Skeletal muscle satellite cell (primary cell): ENCODE data around the gene ANLN.
"Not testable (repeated sequence)": the region's sequence is repeated elsewhere in the genome, so short reads cannot be mapped to it uniquely, and the experiment has no call there.

Experiments used
- H3K27me3 ChIP-seq: 2 replicates; pipeline ENCODE4 v1.7.0; 2013; ENCODE audit warnings: low read length; ENCODE audit not compliant: control insufficient read depth, insufficient read depth
- H3K36me3 ChIP-seq: 2 replicates; pipeline ENCODE4 v1.7.0; 2013; ENCODE audit warnings: mild to moderate bottlenecking, control low read depth, low read length; ENCODE audit not compliant: insufficient read depth
- H3K4me1 ChIP-seq: 2 replicates; pipeline ENCODE4 v1.7.0; 2013; ENCODE audit warnings: low read length; ENCODE audit not compliant: control insufficient read depth, insufficient read depth
- H3K4me2 ChIP-seq: 2 replicates; pipeline ENCODE4 v1.7.0; 2013; ENCODE audit warnings: mild to moderate bottlenecking, low read length
- H3K4me3 ChIP-seq: 2 replicates; pipeline ENCODE4 v1.7.0; 2013; ENCODE audit warnings: low read length
- H3K9ac ChIP-seq: 2 replicates; pipeline ENCODE4 v1.7.0; 2013; ENCODE audit warnings: mild to moderate bottlenecking, low read depth, low read length, moderate library complexity
- H3K9me3 ChIP-seq: replicated peaks from 2 replicates; pipeline ENCODE4 v1.7.0; 2013; ENCODE audit warnings: mild to moderate bottlenecking, control low read depth, low read length

The ANLN gene

GRCh38 chr7:36453769-36454168 is 64.1 kb downstream of the ANLN start:
- Histone ChIP-seq H3K4me1 (peaks cover 6% of the 10 kb centered on the region), H3K9ac (no peak overlapping the region), H3K4me2 (no peak overlapping the region), H3K27me3 (no peaks in the 10 kb centered on the region), H3K9me3 (no peaks in the 10 kb centered on the region), H3K4me3 (no peak overlapping the region), H3K36me3 (peaks cover 40% of the 10 kb centered on the region)

DNA sequence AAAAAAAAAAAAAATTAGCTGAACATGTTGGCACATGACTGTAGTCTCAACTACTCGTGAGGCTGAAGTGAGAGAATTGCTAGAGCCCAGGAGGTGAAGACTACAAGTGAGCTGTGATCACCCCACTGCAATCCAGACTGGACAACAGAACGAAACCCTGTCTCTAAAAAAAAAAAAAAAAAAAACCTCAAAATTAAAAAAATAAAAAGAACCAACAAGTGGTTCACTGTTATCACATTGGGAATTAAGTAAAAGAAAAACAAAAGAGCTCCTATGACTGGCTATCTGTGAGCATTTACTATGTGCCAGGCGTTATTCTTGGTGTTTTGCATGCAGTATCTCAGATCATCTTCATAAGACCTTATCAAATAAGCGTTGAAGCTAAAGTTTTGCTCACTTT is 66.0 kb downstream of the ANLN start:
- Histone ChIP-seq H3K4me3 (no peak overlapping the region), H3K4me1 (no peaks in the 10 kb centered on the region)

GRCh38 chr7:36456138-36456537 is 66.5 kb downstream of the ANLN start:
- H3K9ac ChIP-seq, result no peak overlapping the region
- no peak overlapping the region for H3K4me2 ChIP-seq
- no peaks in the 10 kb centered on the region for H3K4me1 ChIP-seq
- no peaks in the 10 kb centered on the region for H3K27me3 ChIP-seq
- H3K9me3 ChIP-seq, result no peaks in the 10 kb centered on the region
- H3K4me3 ChIP-seq, result no peak overlapping the region
- H3K36me3 ChIP-seq, result peaks cover 22% of the 10 kb centered on the region

More for the DNA sequence above, 66.0 kb downstream of the ANLN start:
- no peaks in the 10 kb centered on the region for H3K9me3 ChIP-seq
- peaks cover 27% of the 10 kb centered on the region for H3K36me3 ChIP-seq
- no peaks in the 10 kb centered on the region for H3K27me3 ChIP-seq
- no peak overlapping the region for H3K9ac ChIP-seq
- no peak overlapping the region for H3K4me2 ChIP-seq

- Histone ChIP-seq H3K27me3 (no peaks in the 10 kb centered on the region), H3K9me3 (no peaks in the 10 kb centered on the region), H3K4me1 (no peaks in the 10 kb centered on the region), H3K4me3 (no peak overlapping the region), H3K36me3 (peaks cover 18% of the 10 kb centered on the region), H3K9ac (no peak overlapping the region), H3K4me2 (no peak overlapping the region)
Observed at GRCh38 chr7:36456548-36456947, 66.9 kb downstream of the ANLN start.

DNA sequence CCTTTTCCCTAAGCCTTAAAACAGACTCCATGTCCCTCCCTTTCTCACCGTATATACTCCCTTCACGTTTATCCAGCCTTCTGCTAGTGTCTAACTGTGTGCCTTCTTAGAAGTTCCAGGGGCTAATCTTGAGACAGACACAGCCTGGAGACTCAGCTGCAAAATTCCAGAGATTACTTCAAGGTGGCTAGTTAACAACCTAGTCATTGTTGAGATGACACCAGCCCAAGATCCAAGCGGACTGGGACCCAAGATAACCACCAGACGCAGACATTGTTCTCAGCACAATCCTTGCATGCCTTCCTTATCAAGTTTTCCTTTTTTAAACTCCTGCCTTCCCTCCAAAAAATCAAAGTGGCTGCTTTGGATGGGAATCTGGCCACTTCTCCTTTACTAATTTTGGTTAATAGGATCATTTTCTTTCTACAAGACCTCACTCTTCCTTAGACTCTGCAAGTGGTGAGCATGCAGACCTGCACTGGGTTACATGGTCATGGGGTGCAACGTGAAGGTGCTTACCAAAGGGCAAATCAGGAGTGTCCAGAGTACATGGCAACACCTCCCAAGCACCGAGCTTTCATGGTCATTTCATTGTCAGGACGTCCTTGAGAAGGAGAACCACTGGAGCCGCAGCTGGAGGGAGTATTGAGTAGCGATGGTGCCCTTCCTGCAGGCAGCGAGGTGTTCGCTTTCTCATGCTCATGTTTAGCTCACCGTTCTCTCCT is 69.7 kb downstream of the ANLN start:
- Histone ChIP-seq H3K4me2 (no peak overlapping the region), H3K9me3 (no peaks in the 10 kb centered on the region), H3K36me3 (no peaks in the 10 kb centered on the region), H3K9ac (no peak overlapping the region), H3K27me3 (peaks cover 13% of the 10 kb centered on the region), H3K4me3 (no peak overlapping the region), H3K4me1 (no peaks in the 10 kb centered on the region)

DNA sequence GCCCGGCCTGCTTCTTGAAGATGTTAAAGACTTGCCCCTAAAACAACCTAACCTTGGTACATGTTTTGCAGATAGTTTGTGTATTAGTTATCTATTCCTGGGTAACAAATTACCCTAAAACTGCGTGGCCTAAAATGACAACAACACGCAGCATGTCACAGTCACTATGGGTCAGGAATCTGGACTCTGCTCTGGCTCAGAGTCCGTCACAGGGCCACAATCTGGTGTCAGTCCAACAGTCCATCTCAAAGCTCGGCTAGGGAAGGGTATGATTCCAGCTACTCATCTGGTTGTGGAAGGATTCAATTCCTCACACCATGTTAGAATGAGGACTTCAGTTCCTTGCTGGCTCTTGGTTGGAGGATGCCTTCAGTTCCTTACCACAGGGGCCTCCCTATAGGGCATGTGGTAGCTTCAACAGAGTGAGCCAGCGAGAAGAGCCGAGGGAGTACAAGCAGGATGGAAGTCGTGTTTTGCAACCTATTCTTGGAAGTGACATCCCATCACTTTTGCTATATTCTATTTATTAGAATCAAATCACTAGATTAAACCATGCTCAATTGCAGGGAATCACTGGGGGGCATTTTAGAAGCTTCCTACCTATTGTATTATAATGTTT is 71.3 kb downstream of the ANLN start:
- H3K4me1 ChIP-seq, result no peaks in the 10 kb centered on the region
- H3K4me2 ChIP-seq, result no peak overlapping the region
- H3K4me3 ChIP-seq, result no peak overlapping the region
- H3K27me3 ChIP-seq, result peaks cover 18% of the 10 kb centered on the region
- H3K9me3 ChIP-seq, result no peaks in the 10 kb centered on the region
- no peaks in the 10 kb centered on the region for H3K36me3 ChIP-seq
- H3K9ac ChIP-seq, result no peak overlapping the region

DNA sequence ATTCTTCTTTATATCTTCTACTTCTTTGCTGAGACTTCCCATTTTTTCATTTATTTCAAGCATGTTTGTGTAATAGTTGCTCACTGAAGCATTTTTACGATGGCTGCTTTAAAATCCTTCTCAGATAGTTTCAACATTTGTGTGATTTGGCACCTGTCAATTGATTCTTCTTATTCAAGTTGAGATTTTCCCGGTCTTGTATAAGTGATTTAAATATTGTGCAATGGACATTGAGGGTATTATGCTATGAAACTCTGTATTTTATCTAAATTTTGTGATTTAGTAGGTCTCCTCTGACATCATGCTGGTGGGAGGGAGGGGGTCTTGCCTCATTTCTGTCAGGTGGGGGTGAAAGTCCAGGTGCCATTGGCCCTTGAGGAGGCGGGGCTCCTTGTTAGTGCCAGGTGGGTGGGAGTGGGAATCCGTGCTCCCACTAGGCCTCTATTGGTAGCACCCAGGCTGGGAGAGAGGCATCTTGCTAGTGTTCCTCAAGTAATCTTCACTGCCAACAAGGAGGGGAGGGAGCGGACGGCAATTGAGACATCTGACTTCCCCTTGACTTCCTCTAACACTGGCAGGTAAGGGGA is 73.0 kb downstream of the ANLN start:
- no peak overlapping the region for H3K4me3 ChIP-seq
- H3K36me3 ChIP-seq, result no peaks in the 10 kb centered on the region
- H3K27me3 ChIP-seq, result peaks cover 23% of the 10 kb centered on the region
- no peak overlapping the region for H3K9ac ChIP-seq
- H3K9me3 ChIP-seq, result no peaks in the 10 kb centered on the region
- no peak overlapping the region for H3K4me2 ChIP-seq
- H3K4me1 ChIP-seq, result no peaks in the 10 kb centered on the region

DNA sequence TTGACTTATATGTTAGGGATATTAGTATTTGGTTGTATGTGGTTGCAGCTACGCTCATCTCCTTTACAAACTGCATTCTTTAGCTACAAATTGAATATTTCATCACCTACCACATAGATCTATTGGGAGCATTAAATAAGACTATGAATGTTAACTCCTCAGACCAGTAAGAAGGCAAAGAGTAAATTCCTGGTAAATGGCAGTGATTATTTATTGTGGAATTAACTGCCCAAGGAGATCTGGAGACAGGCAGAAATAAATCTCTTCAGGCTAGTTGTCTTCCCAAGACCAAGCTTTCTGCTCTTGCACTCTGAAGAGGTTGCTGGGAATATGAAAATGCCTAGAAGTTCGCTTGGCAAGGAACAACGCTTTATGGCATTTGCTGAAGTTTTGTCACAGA is 74.6 kb downstream of the ANLN start:
- H3K9me3 ChIP-seq, result no peaks in the 10 kb centered on the region
- H3K9ac ChIP-seq, result no peak overlapping the region
- peaks cover 23% of the 10 kb centered on the region for H3K27me3 ChIP-seq
- H3K4me3 ChIP-seq, result no peak overlapping the region
- H3K4me2 ChIP-seq, result no peak overlapping the region
- no peaks in the 10 kb centered on the region for H3K36me3 ChIP-seq
- no peaks in the 10 kb centered on the region for H3K4me1 ChIP-seq

DNA sequence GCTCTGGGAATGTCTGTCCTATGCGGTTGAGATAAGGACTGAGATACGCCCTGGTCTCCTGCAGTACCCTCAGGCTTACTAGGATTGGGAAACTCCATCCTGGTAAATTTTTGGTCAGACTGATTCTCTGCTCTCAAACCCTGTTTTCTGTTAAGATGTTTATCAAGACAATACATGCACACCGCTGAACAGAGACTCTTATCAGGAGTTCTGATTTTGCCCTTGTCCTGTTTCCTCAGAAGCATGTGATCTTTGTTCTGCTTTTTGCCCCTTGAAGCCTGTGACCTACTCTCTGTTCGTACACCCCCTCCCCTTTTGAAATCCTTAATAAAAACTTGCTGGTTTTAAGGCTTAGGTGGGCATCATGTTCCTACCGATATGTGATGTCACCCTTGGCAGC is 76.3 kb downstream of the ANLN start:
- H3K4me3 ChIP-seq, H3K4me2 ChIP-seq, H3K9ac ChIP-seq, H3K4me1 ChIP-seq, H3K36me3 ChIP-seq, H3K9me3 ChIP-seq: not testable (repeated sequence)
- H3K27me3 ChIP-seq, result peaks cover 23% of the 10 kb centered on the region

DNA sequence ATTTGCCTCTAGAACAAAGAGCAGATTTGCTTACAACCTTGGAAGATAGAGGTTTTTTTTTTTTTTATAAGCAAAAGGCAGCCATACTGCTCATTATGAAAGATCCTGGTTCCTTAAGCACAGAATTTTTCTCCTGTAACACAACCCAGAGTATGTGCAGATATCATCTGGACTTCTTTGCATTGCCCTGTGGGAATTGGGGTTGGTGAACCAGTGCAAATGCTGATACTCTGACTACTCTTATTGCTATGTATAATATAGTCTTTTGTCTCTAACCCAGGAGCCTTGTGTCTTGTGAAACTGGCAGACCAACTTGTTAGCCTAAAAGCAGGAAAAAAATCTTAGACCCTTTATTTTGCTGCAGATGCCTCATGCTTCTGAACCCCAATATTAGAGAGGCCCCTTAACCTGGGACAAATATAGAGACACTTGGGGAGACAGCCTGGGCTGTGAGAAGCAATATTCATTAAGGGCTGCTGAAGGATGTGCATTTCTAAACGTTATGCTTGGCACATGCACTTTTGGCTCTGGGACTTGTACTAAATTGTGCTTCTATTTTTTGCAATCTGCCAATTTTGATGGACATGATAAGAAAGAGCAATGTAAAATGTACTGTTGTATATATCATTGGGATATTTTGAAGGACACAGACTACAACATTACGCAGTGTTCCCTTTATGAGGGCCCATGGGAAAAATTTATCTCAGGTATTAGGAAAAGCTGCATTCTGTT is 78.9 kb downstream of the ANLN start:
- H3K27me3 ChIP-seq, result peaks cover 15% of the 10 kb centered on the region
- H3K4me2 ChIP-seq, result no peak overlapping the region
- no peaks in the 10 kb centered on the region for H3K4me1 ChIP-seq
- no peak overlapping the region for H3K4me3 ChIP-seq
- no peaks in the 10 kb centered on the region for H3K9me3 ChIP-seq
- H3K36me3 ChIP-seq, result no peaks in the 10 kb centered on the region
- H3K9ac ChIP-seq, result no peak overlapping the region

DNA sequence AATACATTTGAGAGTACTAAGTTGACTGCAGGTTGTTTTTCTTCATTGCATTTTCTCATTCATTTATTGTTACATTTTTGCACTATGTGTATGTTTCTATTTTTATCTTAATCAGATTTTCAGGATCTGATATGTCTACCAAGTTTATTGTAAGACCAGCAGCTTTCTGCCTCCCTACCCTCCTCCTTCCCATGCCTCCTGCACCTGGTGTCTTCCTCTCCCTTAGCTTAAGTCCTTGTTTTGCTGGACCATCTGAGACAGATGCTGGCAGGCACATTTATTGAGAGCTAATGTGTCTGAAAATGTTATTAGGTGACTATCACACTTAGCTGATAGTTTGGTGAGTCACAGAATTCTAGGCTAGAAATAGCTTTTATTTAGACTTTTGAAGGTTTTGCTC is 79.6 kb downstream of the ANLN start:
- Histone ChIP-seq H3K4me1 (peaks cover 3% of the 10 kb centered on the region), H3K9ac (no peak overlapping the region), H3K36me3 (no peaks in the 10 kb centered on the region), H3K4me2 (no peak overlapping the region), H3K4me3 (no peak overlapping the region), H3K27me3 (peaks cover 11% of the 10 kb centered on the region), H3K9me3 (no peaks in the 10 kb centered on the region)
